Suprapubic skin (tissue), 4 donors: ENCODE data around the gene SIRT5. TPM values are rescaled to one million over a fixed set of nuclear protein-coding genes. Genes with fewer than 3 reads are reported as not detected.

ENCODE experiments used
- DNase-seq, 2 donors: peaks; one replicate each; pipeline ENCODE4 v3.0.0-alpha.2; 2019; ENCODE audit warnings: low spot score in 2 of 2
- H3K27ac ChIP-seq: fragments of 200-600 bp; sonication (generic); one replicate; pipeline ENCODE4 v1.5.1; 2019
- H3K27me3 ChIP-seq: fragments of 200-600 bp; sonication (generic); one replicate; pipeline ENCODE4 v1.5.1; 2019
- H3K36me3 ChIP-seq: fragments of 200-600 bp; sonication (generic); one replicate; pipeline ENCODE4 v1.5.1; 2019
- H3K4me1 ChIP-seq: fragments of 200-600 bp; sonication (generic); one replicate; pipeline ENCODE4 v1.5.1; 2019
- H3K4me3 ChIP-seq: fragments of 200-600 bp; sonication (generic); one replicate; pipeline ENCODE4 v1.5.1; 2019; ENCODE audit warnings: mild to moderate bottlenecking
- H3K9me3 ChIP-seq: fragments of 200-600 bp; sonication (generic); one replicate; pipeline ENCODE4 v1.5.1; 2019
- CTCF ChIP-seq, 2 donors: fragments of 200-600 bp in 1 of 2; fragments of 450-650 bp in 1 of 2; sonication (generic) in 1 of 2; IDR thresholded peaks; one replicate each; pipeline ENCODE4 v1.5.1; 2016 to 2019; ENCODE audit warnings: antibody characterized with exemption in 2 of 2, mild to moderate bottlenecking in 1 of 2, moderate library complexity in 1 of 2
- EP300 ChIP-seq: sonication (generic); formaldehyde crosslinking; IDR thresholded peaks from one replicate; pipeline ENCODE4 v1.6.1; 2017; ENCODE audit warnings: antibody characterized with exemption
- POLR2A ChIP-seq, 2 donors: fragments of 450-650 bp; IDR thresholded peaks; one replicate each; pipeline ENCODE4 v1.6.1; 2017; ENCODE audit warnings: antibody characterized with exemption in 2 of 2, mild to moderate bottlenecking in 2 of 2, moderate library complexity in 2 of 2
- POLR2AphosphoS5 ChIP-seq, 3 donors: sonication (generic); formaldehyde crosslinking; IDR thresholded peaks; one replicate each; pipeline ENCODE4 v1.6.1; 2017; ENCODE audit warnings: antibody characterized with exemption in 3 of 3
- WGBS: methylation state at CpG from one replicate; pipeline ENCODE4 v1.1.5; 2018; 5-methylcytosine and 5-hydroxymethylcytosine counted together
- total RNA-seq, 4 donors: library from RNA; depleted of rRNA; stranded (reverse); fragments of >200 nt; gene quantifications; one replicate each; pipeline ENCODE4 v1.1.0, GENCODE V29; 2016

SIRT5 gene
- total RNA-seq, 4 donors from 2014 or later, result 5.7 to 17.8 (median 8.7) TPM

GRCh38 chr6:13641315-13641714, 66.9 kb downstream of the SIRT5 start:
- H3K4me3 ChIP-seq, result no peak overlapping the region
- no peaks in the 10 kb centered on the region for H3K27me3 ChIP-seq
- no peak for DNase-seq
- H3K27ac ChIP-seq, result no peak overlapping the region
- TF ChIP-seq POLR2AphosphoS5 (IDR thresholded peaks at IDR 0.05) (no peak), POLR2A (IDR thresholded peaks at IDR 0.05) (no peak), CTCF (IDR thresholded peaks at IDR 0.05) (no peak), EP300 (no peak)
- peaks cover 45% of the 10 kb centered on the region for H3K36me3 ChIP-seq
- WGBS, result 61% methylated on average over 5 of the region's 5 CpGs
- peaks cover under 1% of the 10 kb centered on the region for H3K4me1 ChIP-seq
- no peaks in the 10 kb centered on the region for H3K9me3 ChIP-seq

- WGBS, result 89% methylated on average over 3 of the region's 3 CpGs
- no peaks in the 10 kb centered on the region for H3K27me3 ChIP-seq
- H3K27ac ChIP-seq, result no peak overlapping the region
- H3K9me3 ChIP-seq, result no peaks in the 10 kb centered on the region
- no peaks in the 10 kb centered on the region for H3K4me1 ChIP-seq
- no peak overlapping the region for H3K4me3 ChIP-seq
- TF ChIP-seq POLR2AphosphoS5 (IDR thresholded peaks at IDR 0.05), result no peak
- TF ChIP-seq POLR2A (IDR thresholded peaks at IDR 0.05), result no peak
- TF ChIP-seq CTCF (IDR thresholded peaks at IDR 0.05), result no peak
- no peak for TF ChIP-seq EP300
- no peak for DNase-seq
- peaks cover 37% of the 10 kb centered on the region for H3K36me3 ChIP-seq
These were observed 68.7 kb downstream of the SIRT5 start for GRCh38 chr6:13643125-13643524.

DNA sequence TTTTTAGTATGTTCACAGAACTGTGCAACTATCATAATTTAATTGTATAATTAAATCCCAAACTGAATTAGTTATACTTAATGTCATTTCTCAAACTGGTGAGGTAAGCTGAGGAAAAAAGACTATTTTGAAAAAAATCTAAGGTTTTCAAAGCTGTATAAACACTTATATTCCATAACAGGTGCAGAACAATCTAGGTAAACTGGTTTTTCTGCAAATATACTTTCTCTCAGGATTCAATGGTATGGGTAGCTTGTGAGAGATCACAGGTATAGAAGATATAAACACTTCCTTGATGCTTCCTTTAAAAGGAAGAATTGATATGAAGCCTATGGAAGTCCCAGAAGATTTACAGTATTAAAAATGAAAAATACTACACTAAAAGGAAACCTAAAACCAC, 74.4 kb downstream of the SIRT5 start:
- Histone ChIP-seq H3K4me3 (no peak overlapping the region), H3K27me3 (no peaks in the 10 kb centered on the region), H3K36me3 (peaks cover 24% of the 10 kb centered on the region), H3K9me3 (no peaks in the 10 kb centered on the region), H3K27ac (no peak overlapping the region), H3K4me1 (no peaks in the 10 kb centered on the region)
- no peak for DNase-seq
- TF ChIP-seq CTCF (IDR thresholded peaks at IDR 0.05), result no peak
- no peak for TF ChIP-seq EP300
- no peak for TF ChIP-seq POLR2AphosphoS5 (IDR thresholded peaks at IDR 0.05)
- TF ChIP-seq POLR2A (IDR thresholded peaks at IDR 0.05), result no peak

DNA sequence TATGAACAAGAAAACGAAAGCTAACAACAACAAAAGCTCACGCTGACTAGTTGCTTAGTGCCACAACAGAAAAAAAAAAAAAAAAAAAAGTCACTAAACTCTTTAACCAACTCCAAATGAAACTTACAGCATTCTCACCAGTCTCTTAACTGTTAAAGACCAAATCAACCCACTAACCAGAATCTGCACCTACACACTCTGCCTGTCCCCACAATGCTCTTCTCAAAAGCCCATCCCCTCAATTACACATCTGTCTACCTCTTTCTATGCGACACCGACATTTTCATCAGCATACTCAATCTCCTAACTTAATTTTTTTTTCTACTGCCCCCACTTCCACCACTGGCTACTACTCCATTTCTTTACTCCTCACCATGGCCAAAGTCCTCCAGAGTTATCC, 75.0 kb downstream of the SIRT5 start:
- TF ChIP-seq CTCF (IDR thresholded peaks at IDR 0.05) (no peak), POLR2A (IDR thresholded peaks at IDR 0.05) (no peak), POLR2AphosphoS5 (IDR thresholded peaks at IDR 0.05) (no peak), EP300 (no peak)
- no peaks in the 10 kb centered on the region for H3K4me1 ChIP-seq
- H3K27ac ChIP-seq, result no peak overlapping the region
- peaks cover 23% of the 10 kb centered on the region for H3K36me3 ChIP-seq
- H3K9me3 ChIP-seq, result no peaks in the 10 kb centered on the region
- 95% methylated on average over 4 of the region's 4 CpGs for WGBS
- H3K4me3 ChIP-seq, result no peak overlapping the region
- H3K27me3 ChIP-seq, result no peaks in the 10 kb centered on the region
- DNase-seq, result no peak

GRCh38 chr6:13653296-13653695, 78.9 kb downstream of the SIRT5 start:
- WGBS, result 85% methylated on average over 2 of the region's 2 CpGs
- no peaks in the 10 kb centered on the region for H3K9me3 ChIP-seq
- H3K27ac ChIP-seq, result no peak overlapping the region
- no peak for TF ChIP-seq CTCF (IDR thresholded peaks at IDR 0.05)
- TF ChIP-seq POLR2AphosphoS5 (IDR thresholded peaks at IDR 0.05), result no peak
- TF ChIP-seq POLR2A (IDR thresholded peaks at IDR 0.05), result no peak
- TF ChIP-seq EP300, result no peak
- H3K36me3 ChIP-seq, result peaks cover 18% of the 10 kb centered on the region
- H3K4me1 ChIP-seq, result peaks cover 3% of the 10 kb centered on the region
- H3K27me3 ChIP-seq, result no peaks in the 10 kb centered on the region
- DNase-seq, result no peak
- no peak overlapping the region for H3K4me3 ChIP-seq
